Activated naive CD8-positive, alpha-beta T cell treated with anti-CD3 and anti-CD28 coated beads, Interleukin-2, amount 50 U/mL, for 16 hours (primary cell): ENCODE measurements around the gene DAGLB.
"Not testable (repeated sequence)": the region's sequence is repeated elsewhere in the genome, so short reads cannot be mapped to it uniquely, and the experiment has no call there.

Source experiments
- DNase-seq: peaks from one replicate; pipeline ENCODE4 v3.0.0-alpha.2; 2020; ENCODE audit warnings: low read depth, low spot score

DAGLB gene

DNA sequence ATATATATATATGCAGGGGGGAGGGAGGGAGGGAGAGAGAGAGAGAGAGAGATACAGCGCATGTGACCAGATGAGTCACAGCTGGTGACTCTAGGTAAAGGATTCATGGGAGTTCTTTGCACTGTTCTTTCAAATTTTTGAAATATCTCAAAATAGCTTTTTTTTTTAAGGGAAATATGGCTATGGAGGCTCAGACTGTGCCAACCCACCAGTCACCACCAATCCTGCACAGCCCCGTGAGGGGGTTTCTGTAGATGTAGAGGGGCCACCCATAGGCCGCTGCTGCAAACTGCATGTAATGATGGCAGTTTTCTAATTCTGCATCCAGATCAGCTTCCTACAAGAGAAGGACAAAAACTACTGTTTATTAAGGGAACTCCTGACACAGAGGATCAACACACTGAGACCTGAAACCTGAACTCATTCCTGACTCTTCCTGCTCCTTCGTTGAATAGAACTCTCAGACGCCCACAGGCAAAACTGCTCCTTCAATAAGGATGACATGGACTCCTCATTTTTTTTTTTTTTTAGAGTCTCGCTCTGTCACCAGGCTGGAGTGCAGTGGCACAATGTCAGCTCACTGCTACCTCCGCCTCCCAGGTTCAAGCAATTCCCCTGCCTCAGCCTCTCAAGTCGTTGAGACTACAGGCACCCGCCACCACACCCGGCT lies 17.3 kb downstream of the DAGLB start:
- no peak for DNase-seq

DNA sequence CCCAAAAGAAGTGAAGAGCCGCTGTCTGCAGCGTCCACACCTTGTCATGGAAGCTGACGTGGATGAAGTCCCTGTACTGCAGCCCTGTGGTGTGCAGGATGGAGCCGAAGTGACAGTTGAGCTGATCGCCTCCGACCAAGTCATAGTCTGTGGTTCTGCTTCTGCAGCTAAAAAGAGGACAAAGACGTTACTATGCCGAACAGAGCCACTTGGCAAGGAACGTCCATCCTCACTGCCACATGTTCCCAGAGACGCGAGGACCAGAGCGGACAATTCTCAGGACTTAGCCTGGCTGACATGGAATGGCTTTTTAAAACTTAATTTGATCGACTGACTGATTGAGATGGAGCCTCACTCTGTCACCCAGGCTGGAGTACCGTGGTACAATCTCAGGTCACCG lies 21.8 kb downstream of the DAGLB start:
- no peak for DNase-seq

DNA sequence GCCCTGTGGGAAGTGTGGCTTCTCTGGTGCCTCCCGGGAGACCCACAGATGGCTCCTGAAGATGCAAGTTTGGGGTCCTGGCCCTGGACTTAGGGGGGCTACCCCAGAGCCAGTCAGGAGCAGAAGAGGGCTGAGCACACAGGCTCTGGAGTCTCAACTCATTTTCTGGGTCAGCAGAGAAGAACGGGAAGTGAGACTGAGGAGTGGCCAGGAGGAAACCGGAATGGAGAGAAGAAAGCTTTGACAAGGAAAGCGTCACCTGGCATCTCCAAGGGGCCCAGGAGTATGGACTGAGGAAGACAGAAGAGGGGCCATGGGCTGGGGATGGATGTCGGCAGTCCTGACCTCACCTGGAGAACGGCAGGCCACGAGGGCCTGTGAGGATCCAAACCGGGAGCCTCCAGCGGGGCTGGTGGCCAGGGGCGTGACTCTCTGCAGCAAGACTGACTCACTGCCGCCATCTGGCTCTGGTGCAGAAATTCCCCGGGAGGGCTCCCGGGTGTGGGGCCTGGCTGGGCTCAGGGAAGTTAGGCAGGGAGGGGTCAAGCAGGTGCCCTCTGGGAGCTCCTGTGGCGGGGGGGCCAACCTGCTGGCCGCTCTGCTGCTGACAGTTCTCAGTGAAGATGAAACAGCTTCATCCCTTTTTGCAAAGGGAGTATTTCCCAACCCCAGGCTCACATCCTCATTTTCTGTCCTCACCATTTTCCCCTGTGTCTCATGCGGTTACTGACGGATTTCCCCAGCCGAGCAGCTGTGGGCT lies 23.6 kb downstream of the DAGLB start:
- no peak for DNase-seq

DNA sequence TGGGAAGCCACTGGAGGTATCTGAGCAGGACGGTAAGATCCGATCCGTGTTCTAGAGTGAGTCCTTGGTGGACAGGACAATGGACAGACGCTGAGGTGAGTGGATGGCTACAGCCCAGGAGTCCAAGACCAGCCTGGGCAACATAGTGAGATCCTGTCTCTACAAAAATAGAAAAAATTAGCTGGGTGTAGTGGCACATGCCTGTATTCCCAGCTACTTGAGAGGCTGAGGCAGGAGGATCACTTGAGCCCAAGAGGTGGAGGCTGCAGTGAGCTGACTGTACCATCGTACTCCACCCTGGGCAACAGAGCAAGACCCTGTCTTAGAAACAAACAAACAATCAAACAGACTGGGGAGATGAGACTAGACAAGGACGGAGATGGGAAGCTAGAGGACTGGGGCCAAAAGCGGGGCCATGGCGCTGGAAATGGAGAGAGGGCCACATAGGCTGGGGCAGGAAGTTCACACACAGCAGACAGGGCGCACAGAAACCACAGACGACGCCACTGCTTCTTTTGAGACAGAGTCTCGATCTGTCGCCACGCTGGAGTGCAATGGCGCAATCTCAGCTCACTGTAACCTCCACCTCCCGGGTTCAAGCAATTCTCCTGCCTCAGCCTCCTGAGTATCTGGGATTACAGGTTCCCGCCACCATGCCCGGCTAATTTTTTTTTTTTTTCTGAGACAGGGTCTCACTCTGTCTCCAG lies 24.7 kb downstream of the DAGLB start:
- DNase-seq = no peak

DNA sequence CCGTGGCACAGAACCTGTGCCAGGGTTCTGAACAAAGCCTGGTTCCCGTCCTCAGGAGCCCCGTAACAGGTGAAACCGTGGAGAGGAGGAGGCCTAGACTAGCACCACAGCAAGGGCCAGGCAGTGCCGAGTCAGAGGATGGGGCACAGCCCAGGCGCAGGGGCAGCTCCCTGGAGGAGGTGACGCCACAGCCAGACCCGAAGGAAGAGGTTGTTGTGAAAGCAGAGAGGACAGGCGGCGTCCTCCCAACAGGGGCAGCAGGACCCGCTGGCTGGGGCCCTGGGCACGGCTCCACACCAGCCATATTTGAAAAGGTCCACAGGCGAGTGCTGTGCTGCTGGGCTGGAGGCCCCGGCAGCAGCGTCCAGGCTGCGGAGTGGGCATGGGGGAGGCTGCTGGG lies 25.7 kb downstream of the DAGLB start:
- no peak for DNase-seq

DNA sequence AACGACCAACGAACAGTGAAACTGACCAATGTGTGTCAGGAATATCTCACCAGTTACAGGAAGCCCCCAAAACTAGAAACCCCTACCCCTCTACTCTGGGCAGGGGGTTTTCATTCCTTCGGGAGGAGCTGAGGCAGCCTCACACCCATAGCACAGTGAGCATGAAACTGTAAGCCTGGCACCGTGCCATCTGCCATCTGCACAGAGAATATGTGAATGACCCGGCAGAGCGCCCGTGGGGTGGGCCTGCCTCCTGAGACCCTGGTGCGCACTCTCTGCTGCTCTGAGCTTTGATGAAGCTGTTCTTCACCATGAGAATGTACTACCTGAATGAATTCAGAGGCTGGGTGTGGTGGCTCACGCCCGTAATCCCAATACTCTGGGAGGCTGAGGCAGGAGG lies 27.1 kb downstream of the DAGLB start:
- DNase-seq = no peak

DNA sequence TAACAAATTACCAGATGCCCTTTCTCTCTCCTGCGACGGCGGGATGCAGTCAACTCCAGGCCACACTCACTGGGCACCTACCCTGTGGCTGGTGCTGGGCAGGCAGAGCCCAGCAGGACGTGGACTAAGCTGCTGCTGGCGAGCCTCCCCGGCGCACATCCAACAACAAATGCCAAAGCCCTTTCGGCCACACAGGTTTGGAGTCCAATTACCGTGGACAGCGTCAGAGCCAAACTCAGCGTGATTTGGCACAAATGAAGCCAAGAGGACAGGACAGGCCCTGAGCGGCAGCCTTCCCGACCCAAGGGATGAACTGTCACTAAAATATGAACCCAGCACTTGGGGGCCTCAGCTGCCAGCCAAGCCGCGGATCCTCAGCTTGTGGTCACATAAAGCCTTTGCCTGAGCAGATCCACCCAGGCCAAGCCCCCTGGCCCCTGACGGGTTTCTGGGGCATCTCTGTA lies 28.4 kb downstream of the DAGLB start:
- no peak for DNase-seq

DNA sequence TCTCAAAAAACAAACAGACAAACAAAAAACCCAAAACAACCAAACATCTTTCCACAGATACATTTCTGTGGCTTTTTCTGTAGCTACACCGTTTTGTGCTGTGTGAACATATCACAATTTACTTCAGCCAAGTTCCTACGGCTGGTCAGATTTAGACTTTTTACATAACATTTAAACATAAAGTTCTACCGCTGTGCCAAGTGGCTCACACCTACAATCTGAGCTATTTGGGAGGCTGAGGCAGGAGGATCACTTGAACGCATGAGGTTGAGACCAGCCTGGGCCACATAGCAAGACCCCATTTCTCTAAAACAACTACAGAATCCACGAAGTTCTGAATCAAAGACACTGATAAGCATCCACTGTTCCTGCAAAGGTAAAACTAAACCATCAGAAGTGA lies 30.3 kb downstream of the DAGLB start:
- DNase-seq = no peak

DNA sequence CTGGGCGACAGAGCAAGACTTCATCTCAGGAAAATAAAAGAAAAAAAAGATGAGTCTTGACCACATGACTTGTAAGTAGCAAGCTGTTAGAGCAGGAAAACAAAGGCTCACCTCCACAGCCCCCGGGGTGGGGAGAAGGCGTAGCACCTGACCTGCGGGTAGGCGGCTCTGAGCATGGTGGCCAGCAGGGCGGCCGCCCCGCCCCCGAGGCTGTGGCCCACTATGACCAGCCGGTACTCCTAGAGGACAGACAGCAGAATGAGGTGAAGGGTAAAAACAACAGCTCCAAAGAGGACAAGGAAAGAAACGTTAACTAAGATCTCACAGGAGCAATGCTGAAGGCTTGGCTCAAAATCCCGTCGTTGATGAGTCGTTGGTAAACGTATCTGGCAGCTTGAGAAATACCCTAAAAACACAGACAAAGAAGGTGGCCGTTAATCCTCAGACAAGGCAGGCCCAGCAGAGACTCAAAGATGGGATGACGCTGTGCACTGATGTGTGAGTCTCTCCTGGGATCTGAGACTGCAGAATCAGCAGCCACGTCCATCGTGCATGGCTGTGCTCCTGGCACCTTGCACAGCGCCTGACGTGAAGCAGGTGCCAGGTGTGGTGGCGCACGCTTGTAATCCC lies 31.1 kb downstream of the DAGLB start:
- DNase-seq = no peak

DNA sequence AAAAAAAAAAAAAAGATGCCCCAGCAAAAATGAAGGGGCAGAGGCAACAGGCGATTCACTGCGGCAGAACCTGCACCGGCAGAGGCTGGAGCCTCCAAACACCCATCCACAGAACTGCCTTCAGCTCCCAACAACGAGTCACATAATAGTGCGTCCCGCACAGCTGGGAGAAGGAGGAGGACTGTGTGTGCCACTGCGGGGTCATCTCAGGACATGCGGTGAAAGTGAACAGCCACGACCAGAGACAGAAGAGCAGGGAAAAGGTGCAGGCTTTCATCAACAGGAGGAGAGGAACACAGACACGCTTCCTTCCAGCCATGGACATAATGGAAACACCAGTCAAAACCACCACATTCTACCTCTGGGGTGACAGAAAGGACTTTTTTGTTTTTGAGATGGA lies 34.1 kb downstream of the DAGLB start:
- DNase-seq = no peak

DNA sequence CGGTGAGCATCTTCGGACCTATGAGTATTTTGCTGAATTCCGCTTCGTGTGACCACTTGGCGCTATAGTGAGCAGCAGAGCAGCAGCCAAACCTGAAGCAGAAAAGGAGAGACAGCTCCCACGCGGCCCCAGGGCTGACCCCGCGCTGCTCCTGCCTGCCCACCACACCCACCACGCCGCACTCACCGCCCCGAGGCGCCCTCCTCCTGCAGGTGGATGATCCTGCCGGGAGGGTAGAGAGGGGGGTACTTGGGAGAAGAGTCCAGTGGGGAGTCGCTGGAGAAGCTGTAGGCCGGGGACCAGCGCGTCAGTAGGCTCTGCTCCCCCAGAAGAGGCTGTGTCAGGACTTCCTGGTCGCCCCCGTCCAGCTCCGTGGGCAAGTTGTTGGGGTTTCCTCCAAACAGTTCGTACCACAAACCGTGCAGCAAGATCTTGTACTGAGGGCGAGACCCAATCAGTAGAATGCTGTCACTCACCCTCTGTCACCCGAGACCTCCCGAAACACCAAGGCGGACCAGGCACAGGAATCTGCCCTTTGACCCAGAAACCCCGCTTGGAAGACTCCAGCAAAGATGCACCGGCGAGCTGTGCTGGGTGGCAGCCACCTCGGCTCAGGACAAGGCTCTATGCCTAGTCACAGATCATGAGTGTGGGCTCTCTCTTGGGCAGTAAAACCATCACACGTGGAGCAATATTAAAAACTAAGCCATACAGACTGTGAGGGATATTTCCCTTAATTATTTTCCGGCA lies 37.6 kb downstream of the DAGLB start:
- no peak for DNase-seq

DNA sequence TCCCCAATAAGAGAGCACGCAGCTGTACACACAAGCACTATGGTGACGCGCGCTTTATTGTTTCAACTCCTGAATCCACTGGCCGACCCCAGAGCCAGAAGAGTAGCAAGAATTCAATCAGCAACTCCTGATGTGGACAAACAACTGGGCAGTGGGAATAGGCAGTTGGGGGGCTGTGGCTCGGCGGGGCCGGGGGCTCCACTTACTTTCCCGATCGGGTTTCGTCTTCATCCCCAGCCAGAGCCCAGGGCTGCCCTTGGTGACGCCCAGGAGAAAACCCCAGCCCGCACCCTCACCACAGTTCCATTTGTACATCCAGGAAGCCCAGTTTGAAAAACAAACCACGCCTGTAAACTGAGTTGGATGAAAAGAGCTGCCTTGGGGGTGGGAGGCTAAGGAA lies 38.7 kb downstream of the DAGLB start:
- DNase-seq = no peak

DNA sequence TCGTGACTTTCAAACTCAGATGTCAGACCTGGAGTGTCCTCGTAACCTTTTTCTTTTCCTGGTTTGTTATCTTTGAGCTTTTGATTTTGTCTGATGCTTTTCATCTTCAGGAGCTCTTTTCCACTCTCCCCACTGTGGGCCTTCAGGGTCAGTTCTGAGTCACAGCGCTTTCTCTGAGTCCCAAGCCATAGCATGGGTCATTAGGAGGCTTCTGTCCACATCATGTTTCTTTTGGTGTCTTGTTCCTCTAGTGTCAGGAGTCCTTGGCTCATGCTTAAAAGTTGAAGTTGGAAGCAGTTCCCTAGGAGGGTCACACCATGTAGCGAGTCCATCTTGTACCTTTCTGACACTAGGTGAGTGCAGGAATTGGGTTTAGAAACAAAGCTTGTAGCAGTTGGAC lies 40.3 kb downstream of the DAGLB start:
- no peak for DNase-seq

DNA sequence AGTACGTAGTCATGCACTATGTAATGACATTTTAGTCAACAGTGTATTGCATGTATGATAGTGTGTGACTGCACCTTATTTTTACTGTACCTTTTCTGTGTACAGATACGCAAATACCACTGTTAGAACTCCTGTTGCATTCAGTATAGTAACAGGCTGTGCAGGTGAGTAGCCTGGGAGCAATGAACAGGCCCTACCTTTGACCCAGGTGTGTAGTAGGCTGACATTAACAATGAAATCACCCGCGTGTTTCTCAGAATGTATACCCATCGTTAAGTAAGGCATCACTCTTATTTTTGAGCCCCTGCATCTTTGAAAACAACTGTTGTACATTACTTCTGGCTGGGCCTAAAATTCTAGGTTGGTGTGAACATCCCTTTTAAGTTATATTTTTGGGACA lies 41.6 kb downstream of the DAGLB start:
- no peak for DNase-seq

DNA sequence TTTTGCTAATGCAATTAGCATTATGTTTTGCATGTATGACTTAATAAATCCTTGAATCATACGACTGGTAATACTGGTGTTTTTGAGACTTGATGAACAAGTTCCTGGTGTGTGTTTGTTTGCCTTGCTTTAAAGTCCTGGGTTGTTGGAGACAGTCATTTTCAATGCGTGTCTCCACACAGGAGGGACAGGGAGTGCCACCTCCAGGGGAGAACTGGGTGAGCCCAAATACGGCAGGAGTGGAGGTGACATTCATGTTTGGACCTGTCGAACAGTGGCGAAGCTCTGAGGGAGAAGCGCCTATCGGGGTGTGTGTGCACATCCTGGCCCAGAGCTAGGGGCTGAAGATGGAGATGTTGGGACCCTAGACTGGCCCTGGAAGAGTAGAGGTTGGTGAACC lies 43.8 kb downstream of the DAGLB start:
- DNase-seq = no peak

DNA sequence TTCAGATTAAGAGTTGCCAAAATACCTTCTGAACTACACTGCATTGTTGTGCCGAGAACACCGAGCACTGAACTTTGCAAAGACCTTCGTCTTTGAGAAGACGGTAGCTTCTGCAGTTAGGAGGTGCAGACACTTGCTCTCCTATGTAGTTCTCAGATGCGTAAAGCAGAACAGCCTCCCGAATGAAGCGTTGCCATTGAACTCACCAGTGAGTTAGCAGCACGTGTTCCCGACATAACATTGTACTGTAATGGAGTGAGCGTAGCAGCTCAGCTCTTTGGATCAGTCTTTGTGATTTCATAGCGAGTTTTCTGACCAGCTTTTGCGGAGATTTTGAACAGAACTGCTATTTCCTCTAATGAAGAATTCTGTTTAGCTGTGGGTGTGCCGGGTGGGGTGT lies 45.0 kb downstream of the DAGLB start:
- no peak for DNase-seq

DNA sequence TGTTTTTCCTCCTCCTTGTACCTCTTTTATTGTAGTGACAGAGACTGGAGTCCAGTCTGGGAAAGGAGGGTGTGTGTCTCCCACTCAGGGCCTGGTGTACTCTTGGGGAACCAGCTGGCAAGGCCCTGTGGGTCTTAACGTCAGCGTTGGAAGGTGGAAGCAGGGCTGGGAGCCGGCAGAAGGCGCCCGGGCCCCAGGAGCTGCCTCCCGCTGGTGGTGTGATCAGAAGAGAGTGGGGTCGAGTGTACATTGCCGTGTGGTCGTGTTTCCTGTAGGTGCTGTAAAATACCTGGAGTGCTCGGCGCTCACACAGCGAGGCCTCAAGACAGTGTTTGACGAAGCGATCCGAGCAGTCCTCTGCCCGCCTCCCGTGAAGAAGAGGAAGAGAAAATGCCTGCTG lies 45.7 kb downstream of the DAGLB start:
- DNase-seq = no peak

DNA sequence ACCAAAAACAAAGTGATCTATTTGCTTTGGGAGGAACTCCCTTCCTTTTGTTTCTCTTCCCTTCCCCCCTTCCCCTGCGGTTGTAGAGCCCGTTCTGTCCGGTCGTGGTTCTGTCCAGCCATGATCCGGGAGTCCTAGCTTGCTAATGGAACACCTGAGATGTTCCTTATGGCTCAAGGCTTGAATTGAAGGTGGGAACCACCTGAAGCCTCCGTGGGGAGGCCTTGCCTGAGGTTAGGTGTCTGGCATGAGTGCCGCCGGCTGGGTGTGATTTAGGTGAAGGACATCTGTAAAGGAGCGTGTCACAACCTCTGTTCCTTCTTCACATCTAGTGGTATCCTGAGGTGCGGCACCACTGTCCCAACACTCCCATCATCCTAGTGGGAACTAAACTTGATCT lies 46.2 kb downstream of the DAGLB start:
- DNase-seq = no peak

DNA sequence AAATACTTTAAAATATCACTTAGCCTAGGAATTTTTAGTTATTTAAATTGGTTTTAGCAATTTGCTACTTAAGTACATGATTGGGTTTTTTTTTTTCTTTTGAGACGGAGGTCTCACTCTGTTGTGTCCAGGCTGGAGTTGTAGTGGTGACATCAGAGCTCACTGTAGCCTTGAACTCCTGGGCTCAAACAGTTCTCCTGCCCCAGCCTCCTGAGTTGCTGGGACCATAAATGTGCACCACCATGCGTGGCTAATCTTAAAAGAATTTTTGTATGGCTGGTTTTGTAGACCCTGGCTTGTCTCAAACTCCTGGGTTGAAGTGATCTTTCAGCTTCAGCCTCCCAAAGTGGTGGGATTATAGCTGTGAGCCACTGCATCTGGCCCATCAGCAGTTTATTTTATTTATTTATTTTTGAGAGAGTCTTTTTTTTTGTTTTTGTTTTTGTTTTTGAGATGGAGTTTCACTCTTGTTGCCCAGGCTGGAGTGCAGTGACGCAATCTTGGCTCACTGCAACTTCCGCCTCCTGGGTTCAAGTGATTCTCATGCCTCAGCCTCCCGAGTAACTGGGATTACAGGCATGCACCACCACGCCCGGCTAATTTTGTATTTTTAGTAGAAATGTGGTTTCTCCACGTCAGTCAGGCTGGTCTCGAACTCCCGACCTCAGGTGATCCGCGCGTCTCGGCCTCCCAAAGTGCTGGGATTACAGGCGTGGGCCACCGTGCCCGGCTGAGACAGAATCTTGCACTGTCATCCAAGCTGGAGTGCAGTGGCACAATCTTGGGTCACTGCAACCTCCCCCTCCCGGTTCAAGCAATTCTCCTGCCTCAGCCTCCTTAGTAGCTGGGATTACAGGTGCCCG lies 47.3 kb downstream of the DAGLB start:
- DNase-seq = not testable (repeated sequence)

DNA sequence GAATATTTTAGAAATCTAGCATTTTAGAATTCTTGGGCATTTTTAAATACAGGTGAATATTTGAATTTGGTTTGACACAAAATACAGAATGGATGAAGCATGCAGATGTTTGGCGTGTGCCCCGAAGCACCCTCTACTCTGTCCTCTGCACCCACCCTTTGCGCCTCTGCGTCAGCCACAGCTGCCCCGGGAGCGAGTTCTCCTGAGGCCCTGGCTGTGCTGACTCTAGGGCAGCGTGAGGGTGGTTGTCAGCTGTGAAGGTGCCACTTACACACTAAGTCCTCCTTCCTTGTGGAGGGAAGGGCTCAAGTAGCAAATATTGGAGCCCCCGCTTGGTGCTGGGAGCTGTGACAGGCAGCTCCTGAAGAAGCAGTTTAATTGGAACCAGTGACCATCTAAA lies 48.4 kb downstream of the DAGLB start:
- DNase-seq = no peak

DNA sequence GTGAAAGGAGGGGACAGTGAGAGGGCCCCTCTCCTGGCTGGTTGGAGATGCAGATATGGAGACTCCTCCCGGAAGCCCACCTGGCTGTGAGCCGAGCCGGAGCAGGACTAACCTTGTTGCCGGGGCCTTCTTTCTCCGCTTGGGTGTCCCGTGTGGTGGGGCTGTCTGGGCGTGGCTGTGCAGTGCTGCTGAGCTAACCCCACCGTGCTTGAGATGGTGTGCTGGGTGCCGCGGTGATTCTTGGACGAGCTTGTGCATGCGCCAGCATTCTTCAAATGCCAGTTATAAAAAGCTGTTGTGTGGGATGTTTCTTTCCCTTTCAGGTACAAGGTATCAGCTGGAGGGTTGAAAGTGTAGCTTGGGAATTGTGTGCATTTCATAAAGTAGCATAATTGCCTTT lies 48.8 kb downstream of the DAGLB start:
- no peak for DNase-seq
